Measurements from ENCODE around the gene CHRM4. TPM values are rescaled to one million over a fixed set of nuclear protein-coding genes. Genes with fewer than 3 reads are reported as not detected.

Gene CHRM4
- total RNA-seq, 1 experiment from 2014 or later, result 0.49 TPM

DNA sequence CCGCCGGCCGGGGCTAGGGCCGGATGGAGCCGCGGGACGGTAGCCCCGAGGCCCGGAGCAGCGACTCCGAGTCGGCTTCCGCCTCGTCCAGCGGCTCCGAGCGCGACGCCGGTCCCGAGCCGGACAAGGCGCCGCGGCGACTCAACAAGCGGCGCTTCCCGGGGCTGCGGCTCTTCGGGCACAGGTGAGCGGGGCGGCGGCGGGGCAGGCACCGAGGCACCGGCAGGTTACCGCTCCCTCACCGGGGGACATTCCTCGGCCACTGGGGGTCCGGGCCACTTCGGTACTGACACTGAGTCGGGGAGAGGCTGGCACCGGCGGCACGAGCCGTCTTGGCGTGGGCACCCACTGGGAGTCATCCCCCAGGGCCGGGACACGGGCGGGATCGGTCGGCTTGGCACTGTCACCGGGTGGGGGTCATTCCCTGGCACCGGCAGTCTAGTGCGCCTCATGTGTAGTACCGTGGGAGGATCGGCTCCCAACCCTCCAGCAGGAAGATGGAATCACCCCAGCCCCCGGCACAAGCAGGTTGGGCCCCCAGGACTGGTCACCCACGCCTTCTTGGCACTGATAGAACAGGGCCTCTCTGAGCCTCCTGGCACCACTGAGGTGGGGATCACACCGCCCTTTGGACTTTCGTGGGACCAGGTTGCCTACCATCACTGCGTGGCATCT, 43.8 kb downstream of the CHRM4 start:
- no peak for DNase-seq (ENCODE audit: low read depth)

DNA sequence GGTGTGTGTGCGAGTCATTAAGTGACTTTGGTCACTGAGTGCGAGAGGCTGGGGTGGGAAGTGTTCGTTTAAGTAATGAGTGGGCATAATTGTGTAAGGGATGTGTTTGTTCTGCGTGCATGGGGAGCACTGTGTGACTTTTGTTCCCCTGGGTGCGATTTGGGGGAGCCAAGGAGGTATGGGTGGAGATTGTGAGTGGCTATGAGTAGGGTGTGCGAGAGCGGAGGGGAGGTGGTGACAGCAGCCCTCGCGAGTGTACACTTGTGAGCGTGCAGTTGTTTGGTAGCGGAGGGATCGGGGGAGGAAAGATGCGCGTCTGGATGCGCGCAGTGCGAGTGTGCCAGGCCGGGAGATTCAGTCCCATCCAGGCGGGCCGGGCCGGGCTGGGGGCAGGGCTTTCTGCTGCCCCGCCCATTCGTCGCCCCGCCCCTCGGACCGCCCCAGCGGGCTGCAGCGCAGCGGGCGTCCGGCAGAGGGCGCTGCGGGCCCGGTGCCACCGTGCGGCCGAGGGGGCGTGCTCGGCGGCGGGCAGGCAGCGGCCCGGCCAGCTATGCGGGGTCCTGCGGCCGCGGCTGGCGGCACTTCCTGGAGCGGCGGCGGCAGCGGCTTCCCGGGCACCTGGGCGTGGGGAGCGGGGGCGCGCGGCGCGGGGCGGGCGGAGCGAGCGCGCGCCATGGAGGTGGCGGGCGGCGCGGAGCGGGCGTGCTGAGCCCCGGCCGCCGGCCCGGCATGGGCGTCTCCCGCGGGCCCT, 44.5 kb downstream of the CHRM4 start, which contains the start of gene DGKZ:
TSS of gene DGKZ (plus strand) at position 578 of the 751 bp plus-strand sequence. CDS start 197 bp downstream, outside the sequence.
- DNase-seq (ENCODE audit: low read depth), result peak; percentile 75

DNA sequence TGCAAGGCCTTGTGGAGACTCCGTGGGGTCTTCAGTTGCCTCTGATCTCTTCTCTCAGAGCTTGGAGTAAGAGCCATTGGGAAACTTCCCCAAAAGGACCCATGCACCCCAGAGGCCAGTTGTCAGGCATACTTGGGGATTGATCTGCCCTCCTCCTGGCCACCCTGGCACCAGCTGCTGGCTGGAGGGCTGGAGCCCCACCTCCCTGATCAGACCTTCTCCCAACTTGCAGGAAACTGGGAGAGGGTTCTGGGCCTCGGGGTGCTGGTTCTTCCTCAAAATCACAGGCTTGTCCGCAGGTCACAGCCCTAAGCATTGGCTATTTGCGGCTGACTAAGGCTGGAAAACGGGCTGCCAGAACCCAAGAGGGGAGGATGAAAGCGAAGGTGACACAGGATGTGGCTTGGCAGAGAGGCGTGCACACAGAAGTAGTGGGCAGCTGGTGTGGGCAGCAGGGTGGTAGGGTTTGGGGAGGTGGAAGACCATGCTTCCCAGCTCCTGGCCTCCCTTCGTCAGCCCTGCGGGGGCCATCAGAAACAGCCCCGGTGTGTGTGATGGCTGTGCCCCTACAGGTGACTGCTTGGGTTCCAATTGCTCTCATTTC, 45.6 kb downstream of the CHRM4 start:
- DNase-seq (ENCODE audit: low read depth), result no peak

DNA sequence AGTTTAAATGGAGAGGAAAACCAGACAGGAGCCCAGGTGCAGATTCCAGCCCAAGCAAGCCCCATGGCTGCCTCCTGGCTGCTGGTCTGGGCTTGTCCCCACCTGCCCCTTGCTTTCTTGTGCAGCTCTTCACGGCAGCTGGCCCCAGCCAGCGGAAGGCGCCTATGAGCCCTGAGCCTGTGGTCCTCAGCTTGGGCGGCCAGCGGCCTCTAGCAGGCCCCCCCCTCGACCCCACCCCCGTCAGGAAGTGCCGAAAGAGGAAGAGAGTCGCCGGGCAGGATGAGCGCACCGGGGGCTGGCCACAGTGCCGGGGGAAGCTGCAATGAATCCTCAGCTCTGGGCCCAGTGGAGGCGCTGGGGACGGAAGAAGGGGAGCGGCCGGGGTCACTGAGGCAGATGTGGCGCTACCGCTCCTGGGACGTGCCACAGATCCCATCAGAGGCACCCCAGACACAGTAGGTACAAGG, 46.4 kb downstream of the CHRM4 start:
- no peak for DNase-seq (ENCODE audit: low read depth)

DNA sequence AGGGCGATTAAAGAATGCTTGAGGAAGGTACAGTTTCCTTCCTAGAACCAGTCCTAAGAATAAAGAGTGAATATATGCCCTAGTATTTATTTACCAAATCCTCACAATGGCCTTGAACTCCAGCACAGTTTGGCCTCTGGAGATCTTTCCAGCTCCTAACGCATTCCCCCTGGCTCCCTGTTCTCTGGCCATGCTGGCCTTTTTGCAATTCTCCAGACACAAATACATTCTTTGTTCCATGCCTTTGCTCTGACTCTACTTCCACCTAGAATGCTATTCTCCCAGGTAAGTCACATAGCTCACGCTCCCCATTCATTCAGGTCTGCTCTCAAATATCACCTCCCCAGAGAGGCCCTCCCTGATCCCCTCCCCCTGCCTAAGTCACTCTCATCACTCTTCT, 48.1 kb downstream of the CHRM4 start:
- DNase-seq (ENCODE audit: low read depth), result no peak

DNA sequence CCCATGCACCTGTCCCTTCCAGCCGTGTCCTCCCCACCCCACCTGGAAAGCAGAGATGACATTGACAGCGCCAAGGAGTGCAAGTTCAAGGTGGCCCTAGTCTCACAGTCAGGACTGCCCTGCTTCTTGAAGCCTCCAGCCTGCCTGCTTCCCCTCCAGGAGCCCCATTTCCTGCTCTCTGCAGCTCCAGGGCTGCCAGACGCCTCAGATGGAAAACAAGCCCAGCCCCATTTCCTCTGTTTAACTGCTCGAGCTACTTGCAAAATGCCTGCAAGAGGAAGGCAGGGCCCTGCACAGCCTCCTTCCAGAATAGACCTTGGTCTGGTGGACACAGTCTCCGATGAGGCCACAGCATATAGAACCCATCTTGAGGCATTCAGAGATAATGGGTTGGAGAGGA, 49.3 kb downstream of the CHRM4 start:
- DNase-seq (ENCODE audit: low read depth), result no peak

DNA sequence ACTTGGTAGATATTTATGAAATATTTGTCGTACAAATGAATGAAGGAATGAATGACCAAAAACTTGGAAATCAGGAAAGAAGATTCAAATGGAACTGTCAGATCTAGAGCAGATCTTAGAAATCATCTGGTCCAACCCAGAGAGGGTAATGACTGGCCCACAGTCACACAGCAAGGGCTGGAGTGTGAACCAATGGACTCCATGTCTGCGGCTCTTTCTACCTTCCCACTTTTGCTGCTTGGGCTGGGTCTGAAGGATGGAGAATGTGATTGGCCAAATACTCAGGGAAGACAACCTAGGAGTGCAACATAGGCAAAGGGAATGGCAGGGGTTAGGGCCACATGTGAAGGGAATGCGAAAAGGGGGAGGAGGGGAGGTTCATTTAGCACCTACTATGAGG, 50.1 kb downstream of the CHRM4 start:
- DNase-seq (ENCODE audit: low read depth), result no peak

DNA sequence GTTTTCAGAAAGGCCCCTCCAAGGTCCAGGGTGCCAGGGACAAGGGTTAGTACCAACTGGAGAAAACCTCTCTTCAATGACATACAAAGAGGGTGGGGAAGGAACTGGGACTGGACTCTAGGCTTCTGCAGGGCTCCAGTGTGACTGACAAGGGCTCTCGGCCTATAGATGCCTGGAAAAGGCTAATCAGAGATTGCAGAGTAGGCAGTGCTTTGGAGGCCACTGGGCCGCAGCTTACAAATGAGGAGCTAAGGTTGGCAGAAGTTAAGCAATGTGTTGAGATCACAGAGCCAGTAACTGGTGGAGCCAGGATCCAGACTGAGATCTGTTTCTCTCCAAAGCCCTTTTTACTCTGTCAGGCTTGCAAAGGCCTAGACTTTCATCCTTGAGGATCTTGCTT, 51.8 kb downstream of the CHRM4 start:
- no peak for DNase-seq (ENCODE audit: low read depth)

DNA sequence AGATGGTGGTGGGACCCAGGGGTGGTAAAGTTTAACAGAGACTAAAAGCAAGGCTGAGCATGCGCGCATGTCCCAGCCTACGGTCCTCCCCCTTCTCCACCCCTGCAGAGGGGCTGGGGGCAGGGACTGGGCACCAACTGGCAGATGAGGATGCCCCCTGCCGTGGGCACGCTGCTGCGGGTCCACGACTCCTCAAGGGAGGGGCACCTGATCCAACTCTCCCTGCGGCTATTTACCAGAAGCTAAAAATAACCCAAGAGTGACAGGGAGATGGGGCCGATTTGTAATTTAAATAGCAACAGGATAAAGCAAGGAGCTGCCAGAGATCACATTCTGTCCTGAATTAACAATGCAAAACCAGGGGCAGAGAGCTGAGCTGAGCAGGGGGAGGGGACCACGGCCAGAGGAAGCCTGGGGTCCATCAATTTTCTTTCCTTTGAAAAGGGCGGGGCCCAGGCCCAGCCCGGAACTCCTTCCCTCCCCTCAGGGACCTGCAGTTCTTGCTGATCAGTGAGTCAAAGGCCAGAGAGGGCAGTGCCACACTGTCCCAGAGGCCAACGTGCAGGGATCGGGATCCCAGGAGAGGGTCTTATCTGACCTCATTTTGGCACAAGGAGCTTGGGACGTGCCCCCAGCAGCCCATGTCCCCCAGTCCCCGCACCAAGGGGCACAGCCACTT, 52.4 kb downstream of the CHRM4 start:
- peak; percentile 64 for DNase-seq (ENCODE audit: low read depth)

DNA sequence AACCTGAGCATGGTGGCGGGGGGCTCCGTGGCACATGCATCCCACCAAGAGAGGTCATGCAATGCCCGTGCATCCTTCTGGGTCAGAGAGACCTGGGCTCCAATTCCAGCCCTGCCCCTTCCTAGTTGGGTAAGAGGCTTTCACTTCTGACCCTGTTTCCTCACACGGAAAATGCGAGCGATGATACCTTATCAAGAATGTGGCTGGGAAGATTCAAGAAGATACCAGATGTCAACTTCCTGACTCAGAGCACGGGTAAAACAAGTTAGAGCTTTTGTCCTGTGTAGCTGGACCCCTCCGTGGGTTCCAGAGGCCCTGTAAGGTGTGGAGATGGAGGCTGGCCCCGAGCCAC, 53.0 kb downstream of the CHRM4 start:
- DNase-seq (ENCODE audit: low read depth), result peak; percentile 38

DNA sequence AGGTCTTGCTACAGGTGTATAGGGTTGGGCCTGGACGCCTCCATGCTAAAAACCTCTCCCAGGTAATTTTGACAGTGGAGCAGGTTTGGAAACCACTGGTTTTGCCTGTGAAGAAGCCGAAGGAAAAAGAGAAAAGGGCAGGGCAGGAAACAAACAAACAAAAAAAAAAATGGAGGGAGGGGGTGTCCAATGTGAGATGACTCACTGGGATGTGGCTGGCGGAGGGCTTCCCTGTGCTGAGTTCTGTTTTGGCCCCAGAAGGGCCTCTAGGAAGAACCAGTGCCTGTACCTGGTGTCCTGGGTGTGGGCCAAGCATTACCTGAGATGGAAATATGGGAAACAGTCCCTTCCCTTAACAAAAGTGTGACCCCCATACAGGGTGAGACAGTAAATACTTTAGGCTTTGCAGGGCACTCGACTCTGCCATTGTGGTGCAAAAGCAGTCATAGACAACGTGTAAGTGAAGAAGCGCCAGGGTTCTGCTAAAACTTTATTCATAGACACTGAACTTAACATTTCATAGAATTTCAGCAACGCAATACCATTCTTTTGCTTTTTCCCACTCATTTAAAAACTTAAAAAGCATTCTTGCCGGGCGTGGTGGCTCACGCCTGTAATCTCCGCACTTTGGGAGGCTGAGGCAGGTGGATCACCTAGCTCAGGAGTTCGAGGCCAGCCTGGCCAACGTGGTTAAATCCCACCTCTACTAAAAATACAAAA, 53.8 kb downstream of the CHRM4 start:
- DNase-seq (ENCODE audit: low read depth), result no peak

DNA sequence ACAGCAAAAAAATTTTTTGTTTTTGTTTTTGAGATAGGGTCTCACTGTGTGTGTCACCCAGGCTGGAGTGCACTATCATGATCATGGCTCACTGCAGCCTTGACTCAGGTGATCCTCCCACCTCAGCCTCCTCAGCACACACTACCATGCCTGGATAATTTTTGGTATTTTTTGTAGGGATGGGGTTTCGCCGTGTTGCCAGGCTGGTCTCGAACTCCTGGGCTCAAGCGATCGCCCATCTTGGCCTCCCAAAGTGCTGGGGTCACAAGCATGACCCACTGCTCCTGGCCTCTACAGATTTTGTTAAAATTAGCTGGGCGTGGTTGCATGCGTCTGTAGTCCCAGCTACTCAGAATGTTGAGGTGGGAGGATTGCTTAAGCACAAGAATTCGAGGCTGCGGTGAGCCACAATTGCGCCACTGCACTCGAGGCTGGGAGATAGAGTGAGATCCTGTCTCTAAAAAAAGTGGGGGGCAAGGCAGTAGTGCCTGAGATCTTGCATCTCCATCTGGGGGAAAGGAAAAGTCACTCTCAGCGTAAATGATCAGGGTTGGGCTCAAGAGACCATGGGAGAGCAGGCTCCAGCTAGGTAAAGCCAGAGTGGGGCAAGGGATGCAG, 54.9 kb downstream of the CHRM4 start:
- DNase-seq (ENCODE audit: low read depth), result no peak

DNA sequence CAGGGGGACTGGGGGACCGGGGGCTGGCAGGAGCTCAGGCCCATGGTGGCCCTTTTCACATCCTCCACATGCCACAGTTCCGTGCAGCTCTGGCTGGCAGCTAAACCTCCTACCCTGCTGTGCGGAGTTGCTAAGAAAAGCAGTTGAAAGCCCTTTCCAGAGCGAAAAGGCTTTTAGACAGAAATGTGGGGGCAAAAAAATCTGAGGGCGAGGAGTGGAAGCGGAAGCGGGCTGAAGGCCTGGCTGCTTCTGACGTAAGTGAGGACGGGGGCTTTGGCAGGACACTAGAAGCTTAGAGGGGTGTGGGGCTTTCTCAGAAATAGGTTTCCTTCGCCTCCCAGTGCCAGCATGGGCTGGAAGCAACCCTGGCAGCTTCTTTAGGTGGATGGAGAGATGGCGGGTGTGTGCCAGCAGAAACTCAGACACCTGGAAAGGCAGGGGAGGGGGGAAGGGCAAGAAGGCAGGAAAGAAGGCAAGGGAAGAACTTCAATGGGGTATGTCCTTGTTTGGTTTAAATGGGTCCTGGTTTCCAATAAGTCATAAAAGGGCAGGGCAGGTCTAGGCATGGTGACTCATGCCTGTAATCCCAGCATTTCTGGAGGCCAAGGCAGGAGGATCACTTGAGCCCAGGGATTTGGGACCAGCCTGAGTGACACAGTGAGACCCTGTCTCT, 55.5 kb downstream of the CHRM4 start:
- no peak for DNase-seq (ENCODE audit: low read depth)

DNA sequence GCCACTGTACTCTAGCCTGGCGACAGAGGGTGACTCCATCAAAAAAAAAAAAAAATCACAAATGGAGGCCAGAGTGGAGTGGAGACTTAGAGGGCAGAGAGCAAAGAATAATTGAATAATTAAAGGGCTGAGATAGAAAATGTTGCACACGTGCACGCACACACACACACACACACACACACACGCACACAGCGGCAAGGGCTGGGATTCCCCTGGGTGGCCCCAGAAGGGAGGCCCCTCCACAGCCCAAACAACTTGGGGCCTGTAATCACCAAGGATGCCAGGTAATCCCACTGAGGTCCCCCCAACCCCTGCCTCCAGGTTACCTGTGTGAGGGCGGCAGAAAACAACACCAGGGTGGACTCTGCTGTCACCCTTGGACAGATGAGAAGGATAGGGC, 56.3 kb downstream of the CHRM4 start:
- DNase-seq (ENCODE audit: low read depth), result no peak

DNA sequence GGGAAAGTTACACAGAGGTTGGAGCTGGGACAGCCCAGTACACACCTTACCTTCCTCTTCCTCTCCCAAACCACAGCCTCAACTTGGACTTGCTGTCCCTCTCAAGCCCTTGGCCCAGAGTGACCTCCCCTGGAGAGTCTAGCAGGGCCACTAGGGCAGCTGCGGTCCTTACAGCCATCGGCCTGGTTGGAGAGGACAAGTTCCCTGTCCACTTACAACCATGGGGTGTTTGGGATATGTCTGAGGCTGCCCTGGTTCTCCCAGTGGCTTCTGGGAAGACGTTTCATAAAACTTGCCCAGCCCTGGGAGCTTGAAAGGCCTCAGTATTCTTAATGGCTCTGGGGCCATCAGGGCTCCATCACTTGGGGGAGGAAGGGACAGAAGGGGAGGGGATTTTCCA, 57.4 kb downstream of the CHRM4 start:
- DNase-seq (ENCODE audit: low read depth), result no peak

Other genes with a start within 250 kb of the CHRM4 start
- gene CREB3L1, start 114.1 kb downstream of the CHRM4 start, total RNA-seq (2014; rRNA removed; shearing (Covaris generic)), result 40.1 and 70.3 TPM in 2 replicates
- 38.4 and 73.4 TPM in 2 replicates for gene DGKZ, start 44.3 kb downstream of the CHRM4 start, total RNA-seq (2014; rRNA removed; shearing (Covaris generic))
- gene MDK, start 10.1 kb downstream of the CHRM4 start, total RNA-seq (2014; rRNA removed; shearing (Covaris generic)), result 543 and 581 TPM in 2 replicates
- 28.6 and 32.2 TPM in 2 replicates for gene AMBRA1, start 202.2 kb upstream of the CHRM4 start, total RNA-seq (2014; rRNA removed; shearing (Covaris generic))
- gene HARBI1, start 225.5 kb upstream of the CHRM4 start, total RNA-seq (2014; rRNA removed; shearing (Covaris generic)), result 5.3 and 6.4 TPM in 2 replicates
- gene ATG13, start 225.8 kb upstream of the CHRM4 start, total RNA-seq (2014; rRNA removed; shearing (Covaris generic)), result 83.7 and 95.0 TPM in 2 replicates

Data from M059J (cell line).